ENCODE data around the gene LBX2. TPM values are rescaled to one million over a fixed set of nuclear protein-coding genes. Genes with fewer than 3 reads are reported as not detected.

The LBX2 gene
- total and polyA plus RNA-seq, 2 donors (not counting 1 experiment from before 2014, with no cell fraction given): 0.52 to 3.0 TPM

GRCh38 chr2:74481961-74482800, 17.2 kb downstream of the LBX2 start:
- peak in 1 of 2 donors; percentile 36 for DNase-seq (ENCODE audit: low read depth in 2 of 2)
- H3K36me3 ChIP-seq (ENCODE audit: control insufficient read depth, insufficient read depth, low read length): peaks cover 8% of the 10 kb centered on the region
- H2AFZ ChIP-seq (ENCODE audit: low read length): peak overlapping the region; percentile 94
- H4K20me1 ChIP-seq (ENCODE audit: control insufficient read depth, extremely low read depth, insufficient read depth, low read length): no peaks in the 10 kb centered on the region
- peaks cover 24% of the 10 kb centered on the region for H3K79me2 ChIP-seq (ENCODE audit: control insufficient read depth, insufficient read depth, low read length)
- H3K9me3 ChIP-seq (ENCODE audit: control insufficient read depth, insufficient read depth, low read depth, low read length): no peaks in the 10 kb centered on the region
- H3K27ac ChIP-seq (ENCODE audit: insufficient read depth, low read length): peak overlapping the region; percentile 85
- TF ChIP-seq CTCF (conservative IDR thresholded peaks at IDR 0.05 in 1 of 2, IDR thresholded peaks at IDR 0.05 in 1 of 2; ENCODE audit: low read depth in 1 of 2, low read length in 2 of 2) (no peak), EZH2 (IDR thresholded peaks at IDR 0.05; ENCODE audit: low read length, missing control alignments) (no peak)
- peak overlapping the region; percentile 74 to 99 (median 86) for H3K4me3 ChIP-seq (replicated peaks in 1 of 4; ENCODE audit: control extremely low read depth in 1 of 4, insufficient read depth in 1 of 4, low read depth in 3 of 4, low read length in 4 of 4)
- H3K4me1 ChIP-seq (ENCODE audit: control insufficient read depth, extremely low read depth, insufficient read depth, low read length): peaks cover 8% of the 10 kb centered on the region
- peak overlapping the region; percentile 92 for H3K4me2 ChIP-seq (ENCODE audit: extremely low read depth, insufficient read depth, low read length)
- H3K27me3 ChIP-seq (ENCODE audit: control insufficient read depth, insufficient read depth, low read length): no peaks in the 10 kb centered on the region
- H3K9ac ChIP-seq (ENCODE audit: insufficient read depth, low read length): peak overlapping the region; percentile 74

GRCh38 chr2:74481431-74481830, 18.0 kb downstream of the LBX2 start:
- peaks cover 24% of the 10 kb centered on the region for H3K79me2 ChIP-seq (ENCODE audit: control insufficient read depth, insufficient read depth, low read length)
- H4K20me1 ChIP-seq (ENCODE audit: control insufficient read depth, extremely low read depth, insufficient read depth, low read length): no peaks in the 10 kb centered on the region
- TF ChIP-seq EZH2 (IDR thresholded peaks at IDR 0.05; ENCODE audit: low read length, missing control alignments) (no peak), CTCF (conservative IDR thresholded peaks at IDR 0.05 in 1 of 2, IDR thresholded peaks at IDR 0.05 in 1 of 2; ENCODE audit: low read depth in 1 of 2, low read length in 2 of 2) (no peak)
- no peak overlapping the region for H2AFZ ChIP-seq (ENCODE audit: low read length)
- no peaks in the 10 kb centered on the region for H3K9me3 ChIP-seq (ENCODE audit: control insufficient read depth, insufficient read depth, low read depth, low read length)
- H3K27me3 ChIP-seq (ENCODE audit: control insufficient read depth, insufficient read depth, low read length): no peaks in the 10 kb centered on the region
- peaks cover 8% of the 10 kb centered on the region for H3K4me1 ChIP-seq (ENCODE audit: control insufficient read depth, extremely low read depth, insufficient read depth, low read length)
- peaks cover 6% of the 10 kb centered on the region for H3K36me3 ChIP-seq (ENCODE audit: control insufficient read depth, insufficient read depth, low read length)
- H3K9ac ChIP-seq (ENCODE audit: insufficient read depth, low read length): no peak overlapping the region
- peak in 1 of 2 donors; percentile 11 for DNase-seq (ENCODE audit: low read depth in 2 of 2)
- peak overlapping the region; percentile 92 for H3K4me2 ChIP-seq (ENCODE audit: extremely low read depth, insufficient read depth, low read length)
- H3K4me3 ChIP-seq (replicated peaks in 1 of 4; ENCODE audit: control extremely low read depth in 1 of 4, insufficient read depth in 1 of 4, low read depth in 3 of 4, low read length in 4 of 4): peak overlapping the region; percentile 74 to 99 (median 86)
- peak overlapping the region; percentile 85 for H3K27ac ChIP-seq (ENCODE audit: insufficient read depth, low read length)

- H3K9ac ChIP-seq (ENCODE audit: insufficient read depth, low read length): no peak overlapping the region
- no peaks in the 10 kb centered on the region for H3K79me2 ChIP-seq (ENCODE audit: control insufficient read depth, insufficient read depth, low read length)
- H4K20me1 ChIP-seq (ENCODE audit: control insufficient read depth, extremely low read depth, insufficient read depth, low read length): no peaks in the 10 kb centered on the region
- no peaks in the 10 kb centered on the region for H3K27me3 ChIP-seq (ENCODE audit: control insufficient read depth, insufficient read depth, low read length)
- no peaks in the 10 kb centered on the region for H3K9me3 ChIP-seq (ENCODE audit: control insufficient read depth, insufficient read depth, low read depth, low read length)
- peaks cover 11% of the 10 kb centered on the region for H3K36me3 ChIP-seq (ENCODE audit: control insufficient read depth, insufficient read depth, low read length)
- TF ChIP-seq EZH2 (IDR thresholded peaks at IDR 0.05; ENCODE audit: low read length, missing control alignments) (no peak), CTCF (conservative IDR thresholded peaks at IDR 0.05 in 1 of 2, IDR thresholded peaks at IDR 0.05 in 1 of 2; ENCODE audit: low read depth in 1 of 2, low read length in 2 of 2) (peak; percentile 7 to 41)
- peaks cover 2% of the 10 kb centered on the region for H3K4me1 ChIP-seq (ENCODE audit: control insufficient read depth, extremely low read depth, insufficient read depth, low read length)
- DNase-seq (ENCODE audit: low read depth in 2 of 2): no peak
- H3K4me2 ChIP-seq (ENCODE audit: extremely low read depth, insufficient read depth, low read length): no peak overlapping the region
- H3K27ac ChIP-seq (ENCODE audit: insufficient read depth, low read length): no peak overlapping the region
- no peak overlapping the region for H2AFZ ChIP-seq (ENCODE audit: low read length)
- no peak overlapping the region for H3K4me3 ChIP-seq (replicated peaks in 1 of 4; ENCODE audit: control extremely low read depth in 1 of 4, insufficient read depth in 1 of 4, low read depth in 3 of 4, low read length in 4 of 4)
Observed at GRCh38 chr2:74474899-74475298, 24.5 kb downstream of the LBX2 start.
